ENCODE results near the gene ADK. TPM values are rescaled to one million over a fixed set of nuclear protein-coding genes. Genes with fewer than 3 reads are reported as not detected.

Gene ADK
- total RNA-seq, result 10 to 100 TPM; 33.7 to 38.5 TPM
- polyA plus RNA-seq, result 10 to 100 TPM; 63.5 to 66.6 TPM

GRCh38 chr10:74150990-74151878 lies at the start of gene ADK:
Gene ADK, plus strand, starts transcription at chr10:74151221. Its CDS starts 58 bp downstream, at chr10:74151279.
- Histone ChIP-seq H3K9me3 (ENCODE audit: control insufficient read depth in 1 of 2, low read length in 2 of 2) (no peaks in the 10 kb centered on the region), H3K27me3 (ENCODE audit: insufficient read depth, low read length) (no peaks in the 10 kb centered on the region), H3K4me1 (ENCODE audit: insufficient read depth, low read length) (peaks cover 39% of the 10 kb centered on the region), H3K27ac (ENCODE audit: low read depth, low read length) (peak within 1 kb of the TSS; percentile 84), H3K36me3 (ENCODE audit: insufficient read depth, low read length) (no peaks in the 10 kb centered on the region), H3K4me3 (ENCODE audit: low read length in 2 of 2) (peak within 1 kb of the TSS; percentile 91 to 95)
- H3K27ac Mint-ChIP-seq, result peak within 1 kb of the TSS; percentile 7 to 89 (median 78)
- peaks cover 24 to 50% (median 37%) of the 10 kb centered on the region in 4 donors for H3K4me1 Mint-ChIP-seq
- peak; percentile 99 to 100 (median 99) for DNase-seq
- no peak within 1 kb of the TSS for H3K4me3 Mint-ChIP-seq
- POLR2A ChIA-PET (ENCODE audit: partially characterized antibody), result interaction anchor here (0.6 to 2.9 kb wide), 25 partner anchors 11 to 1084 kb away, joined by 3 to 46 read pairs (median 4); partner anchors contain the start of genes CHCHD1, COMTD1, MRPS16 and SAMD8
- intact Hi-C loops (cut with micrococcal nuclease), result loop anchor here (1.0 to 5.0 kb wide), 8 partner anchors 25 to 1059 kb away; partner anchors contain the start of genes KAT6B, SAMD8, VDAC2 and ZSWIM8
- H3K36me3 Mint-ChIP-seq, result peaks cover 6 to 10% of the 10 kb centered on the region in 2 donors
- no peaks in the 10 kb centered on the region for H3K9me3 Mint-ChIP-seq
- CTCF ChIA-PET (ENCODE audit: partially characterized antibody), result interaction anchor here (0.8 to 5.6 kb wide), 15 partner anchors 12 to 947 kb away, joined by 3 to 52 read pairs (median 5); no protein-coding TSS in a partner anchor
- H3K27me3 Mint-ChIP-seq, result no peaks in the 10 kb centered on the region

DNA sequence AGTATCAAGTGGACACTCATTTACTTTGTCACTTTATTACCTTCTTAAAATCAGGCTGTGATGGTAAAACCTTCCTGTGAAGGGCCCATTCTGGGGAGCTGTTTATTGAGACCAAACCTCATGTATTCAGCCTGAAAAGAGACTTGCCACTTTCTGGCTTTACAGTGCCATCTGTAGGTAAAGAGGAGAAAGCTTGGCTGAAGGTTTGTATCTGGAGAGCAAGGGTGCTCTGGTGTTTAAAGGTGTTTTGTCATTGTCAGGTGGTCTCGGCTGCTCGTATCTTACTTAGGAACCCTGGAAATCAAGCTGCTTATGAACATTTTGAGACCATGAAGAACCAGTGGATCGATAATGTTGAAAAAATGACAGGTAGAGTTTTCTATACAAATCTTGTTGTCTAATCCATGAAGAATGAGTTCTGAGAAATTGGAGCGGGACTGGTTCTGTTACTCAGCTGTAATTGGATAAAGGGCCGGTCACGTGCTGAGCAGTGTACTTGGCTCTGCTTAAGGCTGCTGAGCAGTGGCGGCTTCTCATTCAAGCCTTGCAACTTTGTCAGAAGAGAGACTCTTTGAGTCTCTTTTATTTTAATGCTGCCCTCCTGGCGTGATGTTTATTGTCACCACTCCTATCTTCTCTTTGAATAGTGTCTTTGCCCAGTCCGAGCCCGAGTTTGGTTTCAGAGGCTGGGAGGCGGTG lies 47.3 kb upstream of the ADK start:
- H3K36me3 Mint-ChIP-seq, result peaks cover 57 to 85% of the 10 kb centered on the region in 2 donors
- Histone ChIP-seq H3K4me1 (ENCODE audit: insufficient read depth, low read length) (no peaks in the 10 kb centered on the region), H3K4me3 (ENCODE audit: low read length in 2 of 2) (no peak overlapping the region), H3K27me3 (ENCODE audit: insufficient read depth, low read length) (no peaks in the 10 kb centered on the region), H3K9me3 (ENCODE audit: control insufficient read depth in 1 of 2, low read length in 2 of 2) (no peaks in the 10 kb centered on the region), H3K27ac (ENCODE audit: low read depth, low read length) (no peak overlapping the region), H3K36me3 (ENCODE audit: insufficient read depth, low read length) (peaks cover 66% of the 10 kb centered on the region)
- intact Hi-C loops (cut with micrococcal nuclease), result loop anchor here (5.0 kb wide), 1 partner anchor 216 kb away; no protein-coding TSS in a partner anchor
- no peak overlapping the region for H3K4me3 Mint-ChIP-seq
- ChIA-PET CTCF (ENCODE audit: partially characterized antibody) (interaction anchor here (0.5 to 4.3 kb wide), 9 partner anchors 8 to 217 kb away, joined by 3 to 30 read pairs (median 4); no protein-coding TSS in a partner anchor), POLR2A (ENCODE audit: partially characterized antibody) (interaction anchor here (0.5 kb wide), 1 partner anchor 139 kb away, joined by 4 read pairs; no protein-coding TSS in a partner anchor)
- peaks cover 0 to 4% (median under 1%) of the 10 kb centered on the region in 4 donors for H3K4me1 Mint-ChIP-seq
- H3K9me3 Mint-ChIP-seq, result no peaks in the 10 kb centered on the region
- peak overlapping the region in 4 of 7 donors; percentile 9 to 55 (median 52) for H3K27ac Mint-ChIP-seq
- no peaks in the 10 kb centered on the region for H3K27me3 Mint-ChIP-seq
- DNase-seq, result no peak

- Mint-ChIP-seq H3K27me3 (no peaks in the 10 kb centered on the region), H3K27ac (peak overlapping the region in 3 of 7 donors; percentile 45 to 70 (median 51)), H3K4me1 (peaks cover 0 to 2% (median under 1%) of the 10 kb centered on the region in 4 donors), H3K4me3 (no peak overlapping the region), H3K9me3 (no peaks in the 10 kb centered on the region), H3K36me3 (peaks cover 52 to 85% of the 10 kb centered on the region in 2 donors)
- no peak overlapping the region for H3K4me3 ChIP-seq (ENCODE audit: low read length in 2 of 2)
- peaks cover 66% of the 10 kb centered on the region for H3K36me3 ChIP-seq (ENCODE audit: insufficient read depth, low read length)
- CTCF ChIA-PET (ENCODE audit: partially characterized antibody), result interaction anchor here (1.0 to 4.3 kb wide), 6 partner anchors 9 to 218 kb away, joined by 3 to 30 read pairs (median 6); no protein-coding TSS in a partner anchor
- no peaks in the 10 kb centered on the region for H3K9me3 ChIP-seq (ENCODE audit: control insufficient read depth in 1 of 2, low read length in 2 of 2)
- POLR2A ChIA-PET (ENCODE audit: partially characterized antibody), result interaction anchor here (0.5 kb wide), 1 partner anchor 140 kb away, joined by 4 read pairs; no protein-coding TSS in a partner anchor
- intact Hi-C loops (cut with micrococcal nuclease), result loop anchor here (5.0 kb wide), 1 partner anchor 217 kb away; no protein-coding TSS in a partner anchor
- no peak for DNase-seq
- H3K27ac ChIP-seq (ENCODE audit: low read depth, low read length), result no peak overlapping the region
- H3K4me1 ChIP-seq (ENCODE audit: insufficient read depth, low read length), result no peaks in the 10 kb centered on the region
- H3K27me3 ChIP-seq (ENCODE audit: insufficient read depth, low read length), result no peaks in the 10 kb centered on the region
These were observed 46.5 kb upstream of the ADK start for GRCh38 chr10:74104480-74104879.

DNA sequence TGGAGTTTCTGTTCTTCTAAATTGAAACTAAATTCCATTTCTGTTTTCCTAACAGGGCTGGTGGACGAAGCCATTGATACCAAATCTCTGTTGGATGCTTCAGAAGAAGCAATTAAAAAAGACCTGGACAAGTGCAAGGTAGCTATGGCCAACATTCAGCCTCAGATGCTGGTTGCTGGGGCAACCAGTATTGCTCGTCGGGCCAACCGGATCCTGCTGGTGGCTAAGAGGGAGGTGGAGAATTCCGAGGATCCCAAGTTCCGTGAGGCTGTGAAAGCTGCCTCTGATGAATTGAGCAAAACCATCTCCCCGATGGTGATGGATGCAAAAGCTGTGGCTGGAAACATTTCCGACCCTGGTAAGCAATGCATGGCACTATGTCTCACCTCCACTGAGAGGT lies 46.0 kb upstream of the ADK start:
- peaks cover 0 to 3% (median 1%) of the 10 kb centered on the region in 4 donors for H3K4me1 Mint-ChIP-seq
- Histone ChIP-seq H3K4me3 (ENCODE audit: low read length in 2 of 2) (no peak overlapping the region), H3K27ac (ENCODE audit: low read depth, low read length) (no peak overlapping the region), H3K4me1 (ENCODE audit: insufficient read depth, low read length) (no peaks in the 10 kb centered on the region), H3K27me3 (ENCODE audit: insufficient read depth, low read length) (no peaks in the 10 kb centered on the region), H3K9me3 (ENCODE audit: control insufficient read depth in 1 of 2, low read length in 2 of 2) (no peaks in the 10 kb centered on the region), H3K36me3 (ENCODE audit: insufficient read depth, low read length) (peaks cover 66% of the 10 kb centered on the region)
- DNase-seq, result no peak
- no peak overlapping the region for H3K4me3 Mint-ChIP-seq
- ChIA-PET CTCF (ENCODE audit: partially characterized antibody) (interaction anchor here (1.2 to 4.3 kb wide), 4 partner anchors 9 to 218 kb away, joined by 3 to 30 read pairs (median 8); no protein-coding TSS in a partner anchor), POLR2A (ENCODE audit: partially characterized antibody) (no interaction called here)
- peak overlapping the region in 1 of 7 donors; percentile 41 for H3K27ac Mint-ChIP-seq
- H3K36me3 Mint-ChIP-seq, result peaks cover 53 to 85% of the 10 kb centered on the region in 2 donors
- intact Hi-C loops (cut with micrococcal nuclease), result loop anchor here (5.0 kb wide), 1 partner anchor 218 kb away; no protein-coding TSS in a partner anchor
- no peaks in the 10 kb centered on the region for H3K9me3 Mint-ChIP-seq
- no peaks in the 10 kb centered on the region for H3K27me3 Mint-ChIP-seq

DNA sequence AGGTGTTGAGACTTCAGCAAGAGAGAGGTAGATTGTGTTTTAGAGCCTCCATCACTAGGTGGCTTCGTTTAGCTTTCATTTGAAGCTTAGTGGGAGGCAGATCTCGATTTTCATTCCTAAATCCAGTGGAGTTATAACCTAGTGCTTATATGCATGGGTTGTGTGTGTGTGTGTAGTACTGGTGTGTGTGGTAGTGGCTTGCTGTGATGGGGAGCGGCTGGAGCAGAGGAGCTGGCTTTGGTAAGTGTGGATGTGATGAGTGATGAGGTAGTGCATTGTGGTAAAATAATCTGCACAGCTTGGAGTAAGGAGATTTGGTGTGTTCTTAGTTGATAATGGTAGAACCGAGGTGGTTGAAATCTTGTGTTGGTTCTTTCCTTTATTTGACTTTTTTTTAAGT lies 43.6 kb upstream of the ADK start:
- peak overlapping the region; percentile 17 to 86 (median 52) for H3K27ac Mint-ChIP-seq
- no peak overlapping the region for H3K27ac ChIP-seq (ENCODE audit: low read depth, low read length)
- POLR2A ChIA-PET (ENCODE audit: partially characterized antibody), result no interaction called here

GRCh38 chr10:74109452-74109851 lies 41.6 kb upstream of the ADK start:
- Histone ChIP-seq H3K9me3 (ENCODE audit: control insufficient read depth in 1 of 2, low read length in 2 of 2) (no peaks in the 10 kb centered on the region), H3K4me1 (ENCODE audit: insufficient read depth, low read length) (no peaks in the 10 kb centered on the region), H3K27ac (ENCODE audit: low read depth, low read length) (no peak overlapping the region), H3K36me3 (ENCODE audit: insufficient read depth, low read length) (peaks cover 89% of the 10 kb centered on the region), H3K4me3 (ENCODE audit: low read length in 2 of 2) (no peak overlapping the region), H3K27me3 (ENCODE audit: insufficient read depth, low read length) (no peaks in the 10 kb centered on the region)
- ChIA-PET POLR2A (ENCODE audit: partially characterized antibody) (interaction anchor here (1.0 kb wide), 1 partner anchor 12 kb away, joined by 3 read pairs; no protein-coding TSS in a partner anchor), CTCF (ENCODE audit: partially characterized antibody) (interaction anchor here (1.2 kb wide), 2 partner anchors 125 to 134 kb away, joined by 3 read pairs; no protein-coding TSS in a partner anchor)
- no peaks in the 10 kb centered on the region for H3K9me3 Mint-ChIP-seq
- peaks cover 79 to 92% of the 10 kb centered on the region in 2 donors for H3K36me3 Mint-ChIP-seq
- no peak overlapping the region for H3K4me3 Mint-ChIP-seq
- peak overlapping the region in 6 of 7 donors; percentile 15 to 80 (median 44) for H3K27ac Mint-ChIP-seq
- H3K27me3 Mint-ChIP-seq, result no peaks in the 10 kb centered on the region
- peaks cover 0 to 9% (median 5%) of the 10 kb centered on the region in 4 donors for H3K4me1 Mint-ChIP-seq
- no peak for DNase-seq
- intact Hi-C loops (cut with micrococcal nuclease), result no loop called here

More for the DNA sequence above, 43.6 kb upstream of the ADK start:
- no peaks in the 10 kb centered on the region for H3K27me3 Mint-ChIP-seq
- H3K4me3 ChIP-seq (ENCODE audit: low read length in 2 of 2), result no peak overlapping the region
- no peaks in the 10 kb centered on the region for H3K4me1 ChIP-seq (ENCODE audit: insufficient read depth, low read length)
- DNase-seq, result no peak
- no peaks in the 10 kb centered on the region for H3K9me3 ChIP-seq (ENCODE audit: control insufficient read depth in 1 of 2, low read length in 2 of 2)
- H3K27me3 ChIP-seq (ENCODE audit: insufficient read depth, low read length), result no peaks in the 10 kb centered on the region
- peaks cover 83% of the 10 kb centered on the region for H3K36me3 ChIP-seq (ENCODE audit: insufficient read depth, low read length)
- peaks cover 70 to 94% of the 10 kb centered on the region in 2 donors for H3K36me3 Mint-ChIP-seq
- H3K4me3 Mint-ChIP-seq, result no peak overlapping the region
- intact Hi-C loops (cut with micrococcal nuclease), result no loop called here
- peaks cover 0 to 5% (median 4%) of the 10 kb centered on the region in 4 donors for H3K4me1 Mint-ChIP-seq
- no peaks in the 10 kb centered on the region for H3K9me3 Mint-ChIP-seq
- CTCF ChIA-PET (ENCODE audit: partially characterized antibody), result interaction anchor here (0.9 to 2.6 kb wide), 4 partner anchors 25 to 221 kb away, joined by 3 to 8 read pairs (median 4); no protein-coding TSS in a partner anchor

Data from CD4-positive, alpha-beta memory T cell (primary cell).